Smooth muscle cell (in vitro differentiated cells): Measurements from ENCODE around the gene ZNF414. TPM values are rescaled to one million over a fixed set of nuclear protein-coding genes. Genes with fewer than 3 reads are reported as not detected.

Experiments
- DNase-seq: peaks from one replicate; lab custom pipeline; 2025; ENCODE audit not compliant: unreplicated experiment; lab: John Stamatoyannopoulos, UW
- H2AFZ ChIP-seq: fragments of 200-600 bp; sonication (generic); 2 replicates; pipeline ENCODE4 v1.6.0; 2016; ENCODE audit warnings: antibody characterized with exemption, low read depth, mild to moderate bottlenecking
- H3F3A ChIP-seq: fragments of 200-600 bp; sonication (generic); 2 replicates; pipeline ENCODE4 v1.6.0; 2017; ENCODE audit warnings: antibody characterized with exemption, low read depth
- H3K27ac ChIP-seq: fragments of 200-600 bp; sonication (generic); 2 replicates; pipeline ENCODE4 v1.5.1; 2016; ENCODE audit warnings: low read depth, mild to moderate bottlenecking
- H3K27me3 ChIP-seq: fragments of 200-600 bp; sonication (generic); 2 replicates; pipeline ENCODE4 v1.6.1; 2016; ENCODE audit warnings: low read depth, mild to moderate bottlenecking
- H3K36me3 ChIP-seq: fragments of 200-600 bp; sonication (generic); 2 replicates; pipeline ENCODE4 v1.5.1; 2016; ENCODE audit warnings: low read depth
- H3K4me1 ChIP-seq: fragments of 200-600 bp; sonication (generic); 2 replicates; pipeline ENCODE4 v1.5.1; 2016; ENCODE audit warnings: low read depth
- H3K4me2 ChIP-seq: fragments of 200-600 bp; sonication (generic); 2 replicates; pipeline ENCODE4 v1.6.0; 2016; ENCODE audit warnings: mild to moderate bottlenecking
- H3K4me3 ChIP-seq: fragments of 200-600 bp; sonication (generic); 2 replicates; pipeline ENCODE4 v1.5.1; 2016; ENCODE audit warnings: mild to moderate bottlenecking
- H3K79me2 ChIP-seq: fragments of 200-600 bp; sonication (generic); 2 replicates; pipeline ENCODE4 v1.6.0; 2016; ENCODE audit warnings: low read depth, mild to moderate bottlenecking
- H3K9ac ChIP-seq: fragments of 200-600 bp; sonication (generic); 2 replicates; pipeline ENCODE4 v1.6.0; 2016; ENCODE audit warnings: low read depth
- H3K9me3 ChIP-seq: fragments of 200-600 bp; sonication (generic); replicated peaks from 2 replicates; pipeline ENCODE4 v1.5.1; 2016; ENCODE audit warnings: low read depth
- H4K20me1 ChIP-seq: fragments of 200-600 bp; sonication (generic); 2 replicates; pipeline ENCODE4 v1.6.0; 2016; ENCODE audit warnings: low read depth
- CTCF ChIP-seq: fragments of 200-600 bp; sonication (generic); IDR thresholded peaks from 2 replicates; pipeline ENCODE4 v1.5.1; 2017; ENCODE audit warnings: borderline replicate concordance, mild to moderate bottlenecking, antibody characterized with exemption; ENCODE audit not compliant: insufficient read depth, poor library complexity, severe bottlenecking
- WGBS: methylation state at CpG from one replicate; pipeline ENCODE4 v1.1.7; 2016; ENCODE audit warnings: low lambda C conversion rate; 5-methylcytosine and 5-hydroxymethylcytosine counted together
- polyA plus RNA-seq: library from polyadenylated mRNA; unstranded; fragments of >200 nt; fragmentation: Nextera tagmentation; extraction: Ambion mirVana; gene quantifications from 2 replicates; pipeline ENCODE4 v1.2.1, GENCODE V29; 2016
- total RNA-seq: library from RNA; depleted of rRNA; stranded (reverse); fragments of >200 nt; gene quantifications from 2 replicates; pipeline ENCODE4 v1.2.3, GENCODE V29; 2014

The ZNF414 gene
- total and polyA plus RNA-seq, 2 experiments from 2014 or later, result 10.2 to 33.0 TPM

GRCh38 chr19:8545743-8546142 lies 31.8 kb upstream of the ZNF414 start:
- H3K4me1 ChIP-seq, result no peaks in the 10 kb centered on the region
- H3K27ac ChIP-seq, result no peak overlapping the region
- H3K36me3 ChIP-seq, result no peaks in the 10 kb centered on the region
- H3K27me3 ChIP-seq, result no peaks in the 10 kb centered on the region
- no peaks in the 10 kb centered on the region for H3K79me2 ChIP-seq
- no peak overlapping the region for H2AFZ ChIP-seq
- WGBS, result 97% methylated on average over 6 of the region's 8 CpGs
- no peak overlapping the region for H3K9ac ChIP-seq
- H3K9me3 ChIP-seq, result no peaks in the 10 kb centered on the region
- H4K20me1 ChIP-seq, result no peaks in the 10 kb centered on the region
- no peak overlapping the region for H3K4me3 ChIP-seq
- TF ChIP-seq CTCF, result no peak
- DNase-seq, result no peak
- no peaks in the 10 kb centered on the region for H3F3A ChIP-seq
- no peak overlapping the region for H3K4me2 ChIP-seq

DNA sequence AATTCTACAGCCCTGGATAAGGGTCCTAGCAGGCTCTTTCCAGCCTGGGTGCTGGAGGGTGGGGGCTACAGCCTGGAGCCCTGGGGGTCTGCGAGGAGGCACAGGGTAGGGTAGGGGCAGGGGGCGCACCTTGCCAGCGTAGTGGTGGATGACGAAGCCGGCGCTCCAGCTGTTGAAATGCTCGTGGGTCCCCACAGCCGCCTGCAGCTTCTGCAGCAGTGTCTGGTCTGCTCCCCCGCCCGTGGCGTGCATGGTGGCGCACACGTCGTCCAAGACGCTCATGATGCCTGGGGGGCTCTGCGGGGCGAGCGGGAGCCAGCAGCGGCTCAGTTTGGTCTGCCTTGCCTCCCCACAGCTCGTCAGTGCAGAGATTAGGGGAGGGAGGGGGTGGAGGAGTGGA lies 30.2 kb upstream of the ZNF414 start:
- DNase-seq, result no peak
- 92% methylated on average over 12 of the region's 20 CpGs for WGBS
- H4K20me1 ChIP-seq, result no peaks in the 10 kb centered on the region
- H3K79me2 ChIP-seq, result no peaks in the 10 kb centered on the region
- H3K9me3 ChIP-seq, result no peaks in the 10 kb centered on the region
- TF ChIP-seq CTCF, result no peak
- no peaks in the 10 kb centered on the region for H3K4me1 ChIP-seq
- H3K27me3 ChIP-seq, result no peaks in the 10 kb centered on the region
- no peak overlapping the region for H3K27ac ChIP-seq
- H2AFZ ChIP-seq, result no peak overlapping the region
- no peaks in the 10 kb centered on the region for H3F3A ChIP-seq
- no peak overlapping the region for H3K4me3 ChIP-seq
- no peak overlapping the region for H3K4me2 ChIP-seq
- H3K36me3 ChIP-seq, result no peaks in the 10 kb centered on the region
- no peak overlapping the region for H3K9ac ChIP-seq

- H3K27ac ChIP-seq, result no peak overlapping the region
- no peak overlapping the region for H3K4me3 ChIP-seq
- no peak overlapping the region for H2AFZ ChIP-seq
- H3K4me1 ChIP-seq, result no peaks in the 10 kb centered on the region
- H3K79me2 ChIP-seq, result no peaks in the 10 kb centered on the region
- H4K20me1 ChIP-seq, result no peaks in the 10 kb centered on the region
- H3K36me3 ChIP-seq, result no peaks in the 10 kb centered on the region
- 97% methylated on average over 12 of the region's 12 CpGs for WGBS
- no peak overlapping the region for H3K4me2 ChIP-seq
- no peaks in the 10 kb centered on the region for H3K9me3 ChIP-seq
- H3K27me3 ChIP-seq, result no peaks in the 10 kb centered on the region
- TF ChIP-seq CTCF, result no peak
- no peaks in the 10 kb centered on the region for H3F3A ChIP-seq
- no peak for DNase-seq
- no peak overlapping the region for H3K9ac ChIP-seq
These were observed 25.7 kb upstream of the ZNF414 start for GRCh38 chr19:8539621-8540149.

GRCh38 chr19:8537099-8537498 lies 23.1 kb upstream of the ZNF414 start:
- Histone ChIP-seq H3K36me3 (no peaks in the 10 kb centered on the region), H4K20me1 (no peaks in the 10 kb centered on the region), H3K4me3 (no peak overlapping the region), H3K9me3 (no peaks in the 10 kb centered on the region), H3K79me2 (no peaks in the 10 kb centered on the region), H3K4me1 (no peaks in the 10 kb centered on the region), H3K4me2 (no peak overlapping the region), H3F3A (no peaks in the 10 kb centered on the region), H3K27ac (no peak overlapping the region), H3K9ac (no peak overlapping the region), H2AFZ (no peak overlapping the region), H3K27me3 (no peaks in the 10 kb centered on the region)
- no peak for TF ChIP-seq CTCF
- 96% methylated on average over 3 of the region's 3 CpGs for WGBS
- DNase-seq, result no peak
